ENCODE results near the gene PTPRE. TPM values are rescaled to one million over a fixed set of nuclear protein-coding genes. Genes with fewer than 3 reads are reported as not detected.

The PTPRE gene
- total and polyA plus RNA-seq, 2 of the 4 experiments (the other 2 are of a cell fraction), result 0.34 to 0.54 TPM

- Histone ChIP-seq H3K9ac (ENCODE audit: low read depth, low read length) (no peak overlapping the region), H3K9me3 (ENCODE audit: control insufficient read depth, insufficient read depth, low read length) (no peaks in the 10 kb centered on the region), H3K4me3 (ENCODE audit: insufficient read depth, low read depth, low read length) (no peak overlapping the region), H2AK9ac (replicated peaks; ENCODE audit: low read depth, low read length, poor library complexity) (no peak overlapping the region), H3K4ac (ENCODE audit: low read depth, low read length) (no peak overlapping the region), H4K5ac (ENCODE audit: low read depth, low read length) (no peak overlapping the region), H4K91ac (ENCODE audit: insufficient read depth, low read depth, low read length) (no peak overlapping the region), H2BK120ac (ENCODE audit: low read depth, low read length) (no peak overlapping the region), H3K79me1 (ENCODE audit: low read depth in 1 of 2, low read length in 2 of 2) (no peaks in the 10 kb centered on the region), H3K4me1 (ENCODE audit: control insufficient read depth, insufficient read depth, low read length) (no peaks in the 10 kb centered on the region), H3K56ac (ENCODE audit: extremely low read depth, insufficient read depth, low read length) (no peak overlapping the region), H3K27me3 (ENCODE audit: control insufficient read depth, insufficient read depth, low read length) (peaks cover 8% of the 10 kb centered on the region; the same call in 1 of the 2 replicates), H3K23ac (ENCODE audit: low read depth, low read length) (no peak overlapping the region), H2BK20ac (ENCODE audit: low read depth, low read length) (no peak overlapping the region), H4K8ac (ENCODE audit: low read depth in 2 of 2, low read length in 2 of 2) (no peak overlapping the region), H3K4me2 (ENCODE audit: low read depth, low read length) (no peak overlapping the region), H2BK5ac (ENCODE audit: low read depth, low read length, poor library complexity, severe bottlenecking) (no peak overlapping the region), H2AFZ (replicated peaks; ENCODE audit: low read length, poor library complexity) (no peak overlapping the region), H3K27ac (ENCODE audit: insufficient read depth, low read length) (no peak overlapping the region), H2BK15ac (ENCODE audit: low read depth, low read length) (no peak overlapping the region), H3K14ac (replicated peaks; ENCODE audit: low read depth, low read length) (no peak overlapping the region), H3K36me3 (ENCODE audit: control insufficient read depth, insufficient read depth, low read length) (no peaks in the 10 kb centered on the region), H2AK5ac (ENCODE audit: low read depth, low read length) (no peak overlapping the region), H3K9me1 (ENCODE audit: insufficient read depth, low read length) (no peaks in the 10 kb centered on the region), H4K20me1 (ENCODE audit: insufficient read depth, low read length) (no peaks in the 10 kb centered on the region), H3K18ac (ENCODE audit: low read depth, low read length) (no peak overlapping the region)
- BruUV-seq (replicated peaks), result no TSS peak
- no peak for ATAC-seq (ENCODE audit: low read depth)
- in situ Hi-C loops (cut with MboI; ENCODE audit: low sequenced_read_pairs) (no loop called here), intact Hi-C loops (cut with micrococcal nuclease) (no loop called here), dilution Hi-C loops (cut with HindIII; ENCODE audit: low sequenced_read_pairs, unreplicated experiment) (no loop called here)
- WGBS, 2 experiments (ENCODE audit: extremely low coverage in 2 of 2, insufficient read length in 1 of 2), result 78% methylated on average over 4 of the region's 13 CpGs; no CpG with 5 or more reads in 1 of the 2 experiments
- no peak for DNase-seq
- POLR2A ChIA-PET (ENCODE audit: unreplicated experiment), result no interaction called here
- no peak for TF ChIP-seq CTCF (conservative IDR thresholded peaks at IDR 0.05; ENCODE audit: low read depth, low read length)
- TF ChIP-seq RAD21 (IDR thresholded peaks at IDR 0.05; ENCODE audit: low read length), result no peak
- no peak for TF ChIP-seq CEBPB (IDR thresholded peaks at IDR 0.05; ENCODE audit: low read depth, low read length)
- no peak for TF ChIP-seq MAFK (IDR thresholded peaks at IDR 0.05; ENCODE audit: low read depth, low read length)
- TF ChIP-seq MAZ (IDR thresholded peaks at IDR 0.05; ENCODE audit: borderline replicate concordance, low read depth, low read length), result no peak
- no peak for TF ChIP-seq RCOR1 (IDR thresholded peaks at IDR 0.05; ENCODE audit: insufficient replicate concordance, low read length)
- no peak for TF ChIP-seq SMC3 (IDR thresholded peaks at IDR 0.05; ENCODE audit: low read depth, low read length)
- TF ChIP-seq NFE2L2 (IDR thresholded peaks at IDR 0.05; ENCODE audit: low read depth, low read length), result no peak
- TF ChIP-seq MXI1 (IDR thresholded peaks at IDR 0.05; ENCODE audit: borderline replicate concordance, low read depth, low read length), result no peak
- no peak for TF ChIP-seq BHLHE40 (IDR thresholded peaks at IDR 0.05; ENCODE audit: low read depth, low read length)
- TF ChIP-seq RFX5 (IDR thresholded peaks at IDR 0.05; ENCODE audit: low read depth, low read length), result no peak
- TF ChIP-seq USF2 (IDR thresholded peaks at IDR 0.05; ENCODE audit: low read depth, low read length), result no peak
- TF ChIP-seq FOS (IDR thresholded peaks at IDR 0.05; ENCODE audit: low read depth, low read length), result no peak
- no peak for TF ChIP-seq ELK1 (IDR thresholded peaks at IDR 0.05; ENCODE audit: borderline replicate concordance, low read depth, low read length)
- TF ChIP-seq POLR2A (IDR thresholded peaks at IDR 0.05; ENCODE audit: low read depth, low read length), result no peak
- TF ChIP-seq CHD1 (IDR thresholded peaks at IDR 0.05; ENCODE audit: low read depth, low read length), result no peak
- CTCF ChIA-PET, result no interaction called here
Measured at GRCh38 chr10:128080231-128080630, 173.3 kb downstream of the PTPRE start.
